ENCODE data around the gene RASD1. TPM values are rescaled to one million over a fixed set of nuclear protein-coding genes. Genes with fewer than 3 reads are reported as not detected.
A peak's percentile ranks its signal among the peaks of the same experiment; 100 is the strongest.

RASD1 gene
- total RNA-seq, 1 donor from 2014 or later: 0.31 TPM

- H3K4me1 Mint-ChIP-seq (ENCODE audit: unreplicated experiment): peaks cover 20% of the 10 kb centered on the region
- H3K36me3 Mint-ChIP-seq (ENCODE audit: low read depth, unreplicated experiment): no peaks in the 10 kb centered on the region
- no peak overlapping the region for H3K27ac Mint-ChIP-seq (ENCODE audit: unreplicated experiment)
- H3K27me3 Mint-ChIP-seq (ENCODE audit: unreplicated experiment): peaks cover 7% of the 10 kb centered on the region
- TF ChIP-seq CTCF (IDR thresholded peaks at IDR 0.05; ENCODE audit: unreplicated experiment): no peak
- H3K9me3 Mint-ChIP-seq (ENCODE audit: unreplicated experiment): no peaks in the 10 kb centered on the region
- no peak overlapping the region for H3K4me3 Mint-ChIP-seq (ENCODE audit: unreplicated experiment)
- DNase-seq (ENCODE audit: low spot score): peak; percentile 38
Measured at GRCh38 chr17:17523001-17523730, 27.0 kb upstream of the RASD1 start.

- Mint-ChIP-seq H3K4me1 (ENCODE audit: unreplicated experiment) (peaks cover 20% of the 10 kb centered on the region), H3K9me3 (ENCODE audit: unreplicated experiment) (no peaks in the 10 kb centered on the region), H3K4me3 (ENCODE audit: unreplicated experiment) (no peak overlapping the region), H3K27ac (ENCODE audit: unreplicated experiment) (no peak overlapping the region), H3K27me3 (ENCODE audit: unreplicated experiment) (peaks cover 12% of the 10 kb centered on the region), H3K36me3 (ENCODE audit: low read depth, unreplicated experiment) (no peaks in the 10 kb centered on the region)
- no peak for DNase-seq (ENCODE audit: low spot score)
- TF ChIP-seq CTCF (IDR thresholded peaks at IDR 0.05; ENCODE audit: unreplicated experiment): no peak
Measured at GRCh38 chr17:17520599-17521232, 24.5 kb upstream of the RASD1 start.

GRCh38 chr17:17519886-17520285 is 23.7 kb upstream of the RASD1 start:
- no peaks in the 10 kb centered on the region for H3K9me3 Mint-ChIP-seq (ENCODE audit: unreplicated experiment)
- no peak overlapping the region for H3K27ac Mint-ChIP-seq (ENCODE audit: unreplicated experiment)
- no peak for TF ChIP-seq CTCF (IDR thresholded peaks at IDR 0.05; ENCODE audit: unreplicated experiment)
- no peak for DNase-seq (ENCODE audit: low spot score)
- H3K27me3 Mint-ChIP-seq (ENCODE audit: unreplicated experiment): peaks cover 12% of the 10 kb centered on the region
- no peak overlapping the region for H3K4me3 Mint-ChIP-seq (ENCODE audit: unreplicated experiment)
- peaks cover 16% of the 10 kb centered on the region for H3K4me1 Mint-ChIP-seq (ENCODE audit: unreplicated experiment)
- no peaks in the 10 kb centered on the region for H3K36me3 Mint-ChIP-seq (ENCODE audit: low read depth, unreplicated experiment)

GRCh38 chr17:17518951-17519350 is 22.8 kb upstream of the RASD1 start:
- H3K4me1 Mint-ChIP-seq (ENCODE audit: unreplicated experiment): peaks cover 15% of the 10 kb centered on the region
- H3K27ac Mint-ChIP-seq (ENCODE audit: unreplicated experiment): no peak overlapping the region
- H3K4me3 Mint-ChIP-seq (ENCODE audit: unreplicated experiment): no peak overlapping the region

More at GRCh38 chr17:17518951-17519350, 22.8 kb upstream of the RASD1 start:
- Mint-ChIP-seq H3K27me3 (ENCODE audit: unreplicated experiment) (peaks cover 13% of the 10 kb centered on the region), H3K36me3 (ENCODE audit: low read depth, unreplicated experiment) (no peaks in the 10 kb centered on the region), H3K9me3 (ENCODE audit: unreplicated experiment) (no peaks in the 10 kb centered on the region)
- no peak for TF ChIP-seq CTCF (IDR thresholded peaks at IDR 0.05; ENCODE audit: unreplicated experiment)
- no peak for DNase-seq (ENCODE audit: low spot score)
